Parathyroid adenoma (tissue), 2 donors: Measurements from ENCODE around the gene HACL1.

Experiments used
- H2AFZ ChIP-seq: fragments of 300-600 bp; sonication (generic); one replicate; pipeline ENCODE4 v1.7.0; 2017; ENCODE audit warnings: antibody characterized with exemption, mild to moderate bottlenecking
- H3K27ac ChIP-seq: fragments of 300-600 bp; sonication (generic); one replicate; pipeline ENCODE4 v1.7.0; 2017
- H3K27me3 ChIP-seq: fragments of 300-600 bp; sonication (generic); one replicate; pipeline ENCODE4 v1.7.0; 2017; ENCODE audit warnings: low read length; ENCODE audit not compliant: control insufficient read depth, insufficient read depth
- H3K36me3 ChIP-seq: fragments of 300-600 bp; sonication (generic); one replicate; pipeline ENCODE4 v1.7.0; 2017; ENCODE audit warnings: low read length; ENCODE audit not compliant: control insufficient read depth, insufficient read depth
- H3K4me1 ChIP-seq: fragments of 300-600 bp; sonication (generic); one replicate; pipeline ENCODE4 v1.7.0; 2017; ENCODE audit warnings: control low read depth
- H3K4me2 ChIP-seq: fragments of 300-600 bp; sonication (generic); one replicate; pipeline ENCODE4 v1.7.0; 2017; ENCODE audit warnings: low read length
- H3K4me3 ChIP-seq: fragments of 300-600 bp; sonication (generic); one replicate; pipeline ENCODE4 v1.7.0; 2017; ENCODE audit warnings: low read depth, low read length
- H3K79me2 ChIP-seq: fragments of 300-600 bp; sonication (generic); one replicate; pipeline ENCODE4 v1.7.0; 2017; ENCODE audit warnings: control low read depth
- H3K9ac ChIP-seq: fragments of 300-600 bp; sonication (generic); one replicate; pipeline ENCODE4 v1.7.0; 2017; ENCODE audit warnings: mild to moderate bottlenecking
- H3K9me3 ChIP-seq: fragments of 300-600 bp; sonication (generic); one replicate; pipeline ENCODE4 v1.7.0; 2017; ENCODE audit warnings: low read length; ENCODE audit not compliant: control insufficient read depth
- CTCF ChIP-seq: fragments of 300-600 bp; sonication (generic); IDR thresholded peaks from one replicate; pipeline ENCODE4 v1.7.0; 2017; ENCODE audit warnings: antibody characterized with exemption, mild to moderate bottlenecking
- donor health status: primary hyperparathyroidism.

The HACL1 gene

GRCh38 chr3:15520804-15521572 is 80.4 kb downstream of the HACL1 start:
- Histone ChIP-seq H3K27me3 (no peaks in the 10 kb centered on the region), H2AFZ (peak overlapping the region; percentile 82), H3K79me2 (no peaks in the 10 kb centered on the region), H3K9ac (no peak overlapping the region), H3K4me3 (no peak overlapping the region), H3K4me1 (peaks cover 12% of the 10 kb centered on the region), H3K4me2 (no peak overlapping the region), H3K27ac (no peak overlapping the region), H3K36me3 (no peaks in the 10 kb centered on the region), H3K9me3 (no peaks in the 10 kb centered on the region)
- TF ChIP-seq CTCF, result no peak

DNA sequence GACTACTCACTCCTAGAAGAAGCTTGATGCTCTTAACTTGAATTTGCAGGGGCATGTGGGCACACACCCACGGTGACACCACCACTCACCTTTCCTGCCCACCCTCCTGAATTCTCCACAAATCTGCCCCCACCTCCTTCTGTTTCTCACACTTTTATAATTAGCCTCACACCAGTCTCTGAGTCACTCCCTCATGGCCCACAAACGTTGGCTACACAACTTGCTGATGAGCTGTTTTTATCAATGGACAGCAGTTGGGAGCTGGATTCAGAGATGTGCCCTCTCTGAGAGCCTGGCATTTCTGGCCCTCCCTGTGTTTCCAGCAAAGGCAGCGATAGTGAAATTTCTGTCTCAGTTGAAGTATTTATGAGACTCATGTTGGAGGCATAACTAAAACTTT is 81.2 kb downstream of the HACL1 start:
- Histone ChIP-seq H3K9ac (no peak overlapping the region), H2AFZ (no peak overlapping the region), H3K4me3 (no peak overlapping the region), H3K27me3 (no peaks in the 10 kb centered on the region), H3K9me3 (no peaks in the 10 kb centered on the region), H3K27ac (no peak overlapping the region), H3K4me2 (no peak overlapping the region), H3K4me1 (peaks cover 12% of the 10 kb centered on the region), H3K79me2 (no peaks in the 10 kb centered on the region), H3K36me3 (no peaks in the 10 kb centered on the region)
- TF ChIP-seq CTCF, result no peak

DNA sequence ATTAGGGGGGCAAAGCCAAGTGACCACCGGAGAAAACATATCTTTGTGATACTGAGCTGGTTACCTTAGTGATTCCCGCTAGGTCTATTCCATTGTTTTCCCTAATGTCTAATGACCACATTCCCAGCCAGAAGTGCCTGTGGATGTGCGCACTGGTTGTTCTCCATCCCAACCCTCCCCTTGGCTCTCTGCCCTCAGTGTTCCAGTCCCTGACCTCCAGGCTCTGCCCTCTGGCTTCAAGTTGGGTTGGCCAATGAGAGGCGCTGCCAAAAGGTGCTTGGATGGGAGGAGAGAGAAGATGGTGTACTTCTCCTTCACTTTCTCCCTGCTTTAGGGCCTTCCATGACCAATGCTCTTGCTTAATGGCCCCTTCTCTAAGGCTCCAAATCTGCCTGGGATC is 82.3 kb downstream of the HACL1 start:
- no peak overlapping the region for H3K9ac ChIP-seq
- no peaks in the 10 kb centered on the region for H3K27me3 ChIP-seq
- no peaks in the 10 kb centered on the region for H3K9me3 ChIP-seq
- H3K27ac ChIP-seq, result no peak overlapping the region
- no peak for TF ChIP-seq CTCF
- H3K4me1 ChIP-seq, result peaks cover 12% of the 10 kb centered on the region
- no peaks in the 10 kb centered on the region for H3K36me3 ChIP-seq
- H3K4me3 ChIP-seq, result no peak overlapping the region
- no peak overlapping the region for H3K4me2 ChIP-seq
- no peaks in the 10 kb centered on the region for H3K79me2 ChIP-seq
- H2AFZ ChIP-seq, result no peak overlapping the region

GRCh38 chr3:15514663-15515340 is 86.6 kb downstream of the HACL1 start:
- Histone ChIP-seq H3K9ac (no peak overlapping the region), H3K4me2 (no peak overlapping the region), H3K4me3 (no peak overlapping the region), H3K4me1 (peaks cover 10% of the 10 kb centered on the region), H3K79me2 (no peaks in the 10 kb centered on the region), H3K27ac (no peak overlapping the region), H2AFZ (no peak overlapping the region), H3K36me3 (no peaks in the 10 kb centered on the region), H3K9me3 (no peaks in the 10 kb centered on the region), H3K27me3 (no peaks in the 10 kb centered on the region)
- no peak for TF ChIP-seq CTCF
